Epithelial cell of esophagus (primary cell): ENCODE data around the gene CELF4.

Source experiments
- DNase-seq: peaks from one replicate; pipeline ENCODE4 v3.0.0; 2010; ENCODE audit warnings: low read depth
- H3K4me3 ChIP-seq: 2 replicates; pipeline ENCODE4 v1.5.1; 2011; ENCODE audit warnings: mild to moderate bottlenecking, low read length, control low read depth
- CTCF ChIP-seq: IDR thresholded peaks from 2 replicates; pipeline ENCODE4 v1.5.1; 2011; ENCODE audit warnings: low read depth, mild to moderate bottlenecking, low read length, control low read depth, inconsistent platforms; ENCODE audit not compliant: insufficient read depth; ENCODE audit errors: missing control alignments

Gene CELF4

GRCh38 chr18:37297106-37297505 is 268.5 kb downstream of the CELF4 start:
- TF ChIP-seq CTCF = no peak
- no peak overlapping the region for H3K4me3 ChIP-seq
- DNase-seq = no peak

- DNase-seq = peak; percentile 20
- peak; percentile 29 for TF ChIP-seq CTCF
- no peak overlapping the region for H3K4me3 ChIP-seq
Observed at GRCh38 chr18:37294951-37295350, 270.6 kb downstream of the CELF4 start.

- no peak overlapping the region for H3K4me3 ChIP-seq
- TF ChIP-seq CTCF = no peak
- no peak for DNase-seq
Observed at GRCh38 chr18:37293359-37293758, 272.2 kb downstream of the CELF4 start.

GRCh38 chr18:37289423-37289822 is 276.2 kb downstream of the CELF4 start:
- DNase-seq = no peak
- no peak for TF ChIP-seq CTCF

GRCh38 chr18:37287601-37288000 is 278.0 kb downstream of the CELF4 start:
- no peak for TF ChIP-seq CTCF
- H3K4me3 ChIP-seq = no peak overlapping the region
- no peak for DNase-seq

More at GRCh38 chr18:37289423-37289822, 276.2 kb downstream of the CELF4 start:
- no peak overlapping the region for H3K4me3 ChIP-seq

- H3K4me3 ChIP-seq = no peak overlapping the region
- no peak for TF ChIP-seq CTCF
- DNase-seq = no peak
Observed at GRCh38 chr18:37286801-37287200, 278.8 kb downstream of the CELF4 start.

- no peak for TF ChIP-seq CTCF
- no peak for DNase-seq
- H3K4me3 ChIP-seq = no peak overlapping the region
Observed at GRCh38 chr18:37285825-37286224, 279.8 kb downstream of the CELF4 start.
